CD4-positive, alpha-beta T cell (primary cell): ENCODE results near the gene BGN. TPM values are rescaled to one million over a fixed set of nuclear protein-coding genes. Genes with fewer than 3 reads are reported as not detected.

Source experiments
- ATAC-seq: fragments of 200-7000 bp; cut with Tn5 transposase; one replicate; pipeline ENCODE4 v1.10.0; 2022; ENCODE audit warnings: mild to moderate bottlenecking; ENCODE audit not compliant: poor library complexity
- CTCF ChIA-PET: fragments of 350-600 bp; sonication (Branson Sonifier 250); formaldehyde crosslinking; loops from one replicate; lab custom pipeline; 2021; ENCODE audit warnings: antibody characterized with exemption, inconsistent platforms; lab: Charles Lee
- POLR2A ChIA-PET: fragments of 350-600 bp; sonication (Branson Sonifier 250); formaldehyde crosslinking; loops from one replicate; lab custom pipeline; 2021; ENCODE audit warnings: antibody characterized with exemption, inconsistent platforms; lab: Charles Lee
- DNase-seq, 14 experiments: peaks; one replicate each; pipeline ENCODE4 v3.0.0-alpha.2; 2013 to 2020; ENCODE audit warnings: mixed read lengths in 2 of 14
- H3K27ac ChIP-seq, 2 donors: one replicate each; pipeline versions ENCODE4 v1.5.1 to v1.7.0; 2013; ENCODE audit warnings: low read length in 2 of 2, low read depth in 1 of 2, mild to moderate bottlenecking in 1 of 2
- H3K27me3 ChIP-seq, 2 experiments: 1 replicate in 1 of 2; 2 replicates in 1 of 2; pipeline versions ENCODE4 v1.6.1 to v1.7.0; 2013; ENCODE audit warnings: low read length in 2 of 2, control low read depth in 1 of 2, mild to moderate bottlenecking in 1 of 2, moderate library complexity in 1 of 2; ENCODE audit not compliant: insufficient read depth in 2 of 2, control insufficient read depth in 1 of 2
- H3K36me3 ChIP-seq: one replicate; pipeline ENCODE4 v1.6.1; 2013; ENCODE audit warnings: low read length, control low read depth; ENCODE audit not compliant: insufficient read depth
- H3K4me1 ChIP-seq: one replicate; pipeline ENCODE4 v1.6.1; 2013; ENCODE audit warnings: low read length, control low read depth; ENCODE audit not compliant: insufficient read depth
- H3K4me3 ChIP-seq: one replicate; pipeline ENCODE4 v1.5.1; 2013; ENCODE audit warnings: mild to moderate bottlenecking, low read length, moderate library complexity
- H3K9me3 ChIP-seq, 2 experiments: 1 replicate in 1 of 2; 2 replicates in 1 of 2; pipeline versions ENCODE4 v1.6.1 to v1.7.0; 2013; ENCODE audit warnings: low read length in 2 of 2, mild to moderate bottlenecking in 2 of 2, control low read depth in 1 of 2, moderate library complexity in 1 of 2; ENCODE audit not compliant: control insufficient read depth in 1 of 2, insufficient read depth in 1 of 2
- H3K27ac Mint-ChIP-seq: one replicate; pipeline ENCODE4 v1.8.0; 2020; ENCODE audit warnings: mixed read lengths
- H3K27me3 Mint-ChIP-seq: one replicate; pipeline ENCODE4 v1.8.0; 2021; ENCODE audit warnings: mixed read lengths
- H3K36me3 Mint-ChIP-seq: one replicate; pipeline ENCODE4 v1.8.0; 2021; ENCODE audit warnings: low read depth, mixed read lengths
- H3K4me1 Mint-ChIP-seq: one replicate; pipeline ENCODE4 v1.8.0; 2021; ENCODE audit warnings: low read depth, mixed read lengths
- H3K4me3 Mint-ChIP-seq: one replicate; pipeline ENCODE4 v1.8.0; 2020; ENCODE audit warnings: mild to moderate bottlenecking, mixed read lengths
- H3K9me3 Mint-ChIP-seq: one replicate; pipeline ENCODE4 v1.8.0; 2020; ENCODE audit warnings: mixed read lengths
- CTCF ChIP-seq: fragments of 200-600 bp; IDR thresholded peaks from one replicate; pipeline ENCODE4 v1.8.0; 2022; ENCODE audit warnings: antibody characterized with exemption, mild to moderate bottlenecking
- intact Hi-C, 2 experiments: fragments of 100-400 bp; cut with DNase I in 1 of 2; cut with micrococcal nuclease in 1 of 2; formaldehyde crosslinking; loops; one replicate each; pipeline versions ENCODE4 v1.15.1 to v1.9.0; 2023 to 2025; cut with DNase I, micrococcal nuclease
- total RNA-seq, 174 experiments: library from RNA in 2 of 174; stranded (reverse) in 2 of 174; gene quantifications; one replicate each; pipeline ENCODE4 v1.2.3 and lab custom pipeline; 2021 to 2026

BGN gene
- total RNA-seq, 2 experiments from 2014 or later: not detected

- Mint-ChIP-seq H3K9me3 (no peaks in the 10 kb centered on the region), H3K27ac (no peak overlapping the region), H3K36me3 (no peaks in the 10 kb centered on the region), H3K4me3 (no peak overlapping the region), H3K4me1 (no peaks in the 10 kb centered on the region), H3K27me3 (peaks cover 3% of the 10 kb centered on the region)
- ChIA-PET CTCF (no interaction called here), POLR2A (no interaction called here)
- Histone ChIP-seq H3K36me3 (no peaks in the 10 kb centered on the region), H3K4me3 (no peak overlapping the region), H3K27ac (no peak overlapping the region), H3K27me3 (peaks cover 3 to 8% of the 10 kb centered on the region in 2 experiments), H3K4me1 (no peaks in the 10 kb centered on the region), H3K9me3 (no peaks in the 10 kb centered on the region)
- DNase-seq (no peak), ATAC-seq (no peak)
- TF ChIP-seq CTCF: no peak
- intact Hi-C loops: no loop called here
Observed at GRCh38 chrX:153525451-153525850, 30.7 kb downstream of the BGN start.

- ATAC-seq: no peak
- Histone ChIP-seq H3K27ac (no peak overlapping the region), H3K4me3 (no peak overlapping the region), H3K27me3 (peaks cover 2 to 3% of the 10 kb centered on the region in 2 experiments), H3K4me1 (no peaks in the 10 kb centered on the region), H3K9me3 (no peaks in the 10 kb centered on the region), H3K36me3 (no peaks in the 10 kb centered on the region)
- CTCF ChIA-PET: no interaction called here
- Mint-ChIP-seq H3K4me3 (no peak overlapping the region), H3K27ac (no peak overlapping the region), H3K4me1 (no peaks in the 10 kb centered on the region), H3K9me3 (no peaks in the 10 kb centered on the region), H3K36me3 (no peaks in the 10 kb centered on the region), H3K27me3 (peaks cover 3% of the 10 kb centered on the region)
- intact Hi-C loops: no loop called here
- no peak for DNase-seq
- POLR2A ChIA-PET: no interaction called here
- no peak for TF ChIP-seq CTCF
Observed at GRCh38 chrX:153526042-153526441, 31.3 kb downstream of the BGN start.

- Mint-ChIP-seq H3K4me1 (no peaks in the 10 kb centered on the region), H3K27ac (no peak overlapping the region), H3K9me3 (no peaks in the 10 kb centered on the region), H3K36me3 (no peaks in the 10 kb centered on the region), H3K27me3 (peaks cover 3% of the 10 kb centered on the region), H3K4me3 (no peak overlapping the region)
- ChIA-PET CTCF (no interaction called here), POLR2A (no interaction called here)
- no peak for DNase-seq
- H3K9me3 ChIP-seq: no peaks in the 10 kb centered on the region
- no peak for ATAC-seq
- H3K27ac ChIP-seq: no peak overlapping the region
- H3K4me1 ChIP-seq: no peaks in the 10 kb centered on the region
- H3K4me3 ChIP-seq: no peak overlapping the region
- intact Hi-C loops: no loop called here
- no peak for TF ChIP-seq CTCF
- no peaks in the 10 kb centered on the region for H3K27me3 ChIP-seq
- H3K36me3 ChIP-seq: no peaks in the 10 kb centered on the region
Observed at GRCh38 chrX:153526801-153527200, 32.0 kb downstream of the BGN start.
